ENCODE measurements around the gene FER. TPM values are rescaled to one million over a fixed set of nuclear protein-coding genes. Genes with fewer than 3 reads are reported as not detected.
"Not testable (repeated sequence)": the region's sequence is repeated elsewhere in the genome, so short reads cannot be mapped to it uniquely, and the experiment has no call there.

The FER gene
- total and polyA plus RNA-seq, 9 of the 15 experiments (the other 6 are each of a cell fraction or from before 2014, with no cell fraction given) = 6.7 to 18.2 (median 8.9) TPM

DNA sequence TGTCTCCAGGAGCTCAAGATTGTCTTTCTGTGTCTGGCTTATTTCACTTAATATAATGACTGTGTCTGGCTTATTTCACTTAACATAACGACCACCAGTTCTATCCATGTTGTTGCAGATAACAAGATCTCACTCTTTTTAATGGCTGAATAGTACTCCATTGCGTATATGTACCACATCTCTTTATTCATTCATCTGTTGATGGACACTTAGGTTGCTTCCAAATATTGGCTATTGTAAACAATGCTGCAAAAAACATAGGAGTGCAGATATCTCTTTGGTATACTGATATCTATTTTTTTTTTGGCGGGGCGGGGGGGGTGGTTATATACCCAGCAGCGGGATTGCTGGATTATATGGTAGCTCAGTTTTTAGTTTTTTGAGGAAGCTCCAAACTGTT lies 45.5 kb downstream of the FER start:
- TF ChIP-seq ZNF347 (CRISPR knock-in tag; IDR thresholded peaks at IDR 0.05; ENCODE audit: low read depth) = no peak
- TF ChIP-seq, protein P1, sequence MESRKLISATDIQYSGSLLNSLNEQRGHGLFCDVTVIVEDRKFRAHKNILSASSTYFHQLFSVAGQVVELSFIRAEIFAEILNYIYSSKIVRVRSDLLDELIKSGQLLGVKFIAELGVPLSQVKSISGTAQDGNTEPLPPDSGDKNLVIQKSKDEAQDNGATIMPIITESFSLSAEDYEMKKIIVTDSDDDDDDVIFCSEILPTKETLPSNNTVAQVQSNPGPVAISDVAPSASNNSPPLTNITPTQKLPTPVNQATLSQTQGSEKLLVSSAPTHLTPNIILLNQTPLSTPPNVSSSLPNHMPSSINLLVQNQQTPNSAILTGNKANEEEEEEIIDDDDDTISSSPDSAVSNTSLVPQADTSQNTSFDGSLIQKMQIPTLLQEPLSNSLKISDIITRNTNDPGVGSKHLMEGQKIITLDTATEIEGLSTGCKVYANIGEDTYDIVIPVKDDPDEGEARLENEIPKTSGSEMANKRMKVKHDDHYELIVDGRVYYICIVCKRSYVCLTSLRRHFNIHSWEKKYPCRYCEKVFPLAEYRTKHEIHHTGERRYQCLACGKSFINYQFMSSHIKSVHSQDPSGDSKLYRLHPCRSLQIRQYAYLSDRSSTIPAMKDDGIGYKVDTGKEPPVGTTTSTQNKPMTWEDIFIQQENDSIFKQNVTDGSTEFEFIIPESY (CRISPR knock-in tag; IDR thresholded peaks at IDR 0.05) = peak; percentile 51; the same call in 1 of the 2 replicates
- TF ChIP-seq ZNF146 (CRISPR knock-in tag; IDR thresholded peaks at IDR 0.05; ENCODE audit: unreplicated experiment) = peak; percentile 54
- Histone ChIP-seq H3K9me3 (replicated peaks; ENCODE audit: control insufficient read depth, insufficient read depth, low read depth, low read length) (no peaks in the 10 kb centered on the region), H3K79me2 (ENCODE audit: control insufficient read depth, insufficient read depth, low read length) (no peaks in the 10 kb centered on the region), H2AFZ (ENCODE audit: low read depth, low read length) (no peak overlapping the region), H3K27ac (ENCODE audit: extremely low read depth, low read depth, low read length) (no peak overlapping the region), H4K20me1 (replicated peaks; ENCODE audit: control insufficient read depth, insufficient read depth, low read length) (no peaks in the 10 kb centered on the region), H3K4me2 (ENCODE audit: insufficient read depth, low read length) (no peak overlapping the region), H3K36me3 (ENCODE audit: control insufficient read depth, insufficient read depth, low read length) (no peaks in the 10 kb centered on the region), H3K4me1 (replicated peaks in 1 of 2; ENCODE audit: control insufficient read depth in 2 of 2, insufficient read depth in 2 of 2, low read length in 2 of 2) (peaks cover 0 to under 1% of the 10 kb centered on the region in 2 experiments; a peak in 1 of 5 replicates), H3K4me3 (no peak overlapping the region), H3K9ac (ENCODE audit: insufficient read depth in 1 of 2, low read depth in 2 of 2, low read length in 2 of 2) (no peak overlapping the region), H3K9me1 (ENCODE audit: control insufficient read depth, insufficient read depth, low read length) (no peaks in the 10 kb centered on the region), H3K27me3 (ENCODE audit: control insufficient read depth in 2 of 2, insufficient read depth in 2 of 2, low read length in 2 of 2) (no peaks in the 10 kb centered on the region)
- intact Hi-C loops (cut with micrococcal nuclease) = no loop called here
- ChIA-PET CTCF (ENCODE audit: low intra/inter-chr PET ratio) (no interaction called here), POLR2A (interaction anchor here (1.0 to 1.1 kb wide), 3 partner anchors 25 to 411 kb away, joined by 3 to 4 read pairs (median 4); partner anchors contain the start of gene FBXL17)
- FAIRE-seq (no peak), ATAC-seq (no peak), DNase-seq (ENCODE audit: extremely low read depth in 1 of 4, low spot score in 3 of 4) (no peak)
- no TSS peak for BruUV-seq (replicated peaks)
- in situ Hi-C loops (cut with MboI) = no loop called here
- WGBS (ENCODE audit: insufficient coverage, low coverage, missing lambda C conversion rate) = 63% methylated on average over 5 of the region's 5 CpGs

DNA sequence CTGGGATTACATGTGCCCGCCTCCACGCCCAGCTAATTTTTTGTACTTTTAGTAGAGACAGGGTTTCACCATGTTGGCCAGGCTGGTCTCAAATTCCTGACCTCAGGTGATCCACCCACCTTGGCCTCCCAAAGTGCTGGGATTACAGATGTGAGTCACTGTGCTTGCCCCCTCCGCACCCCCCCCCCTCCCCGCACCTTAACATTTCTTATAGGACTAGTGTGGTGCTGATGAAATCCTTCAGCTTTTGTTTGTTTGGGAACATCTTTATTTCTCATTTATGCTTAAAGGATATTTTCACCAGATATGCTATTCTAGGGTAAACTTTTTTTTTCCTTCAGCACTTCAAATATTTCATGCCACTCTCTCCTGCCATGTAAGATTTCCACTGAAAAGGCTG lies 46.7 kb downstream of the FER start:
- H2AFZ ChIP-seq (ENCODE audit: low read depth, low read length); H3K4me2 ChIP-seq (ENCODE audit: insufficient read depth, low read length); DNase-seq (ENCODE audit: extremely low read depth in 1 of 4, low spot score in 3 of 4); H3K27me3 ChIP-seq (ENCODE audit: control insufficient read depth in 2 of 2, insufficient read depth in 2 of 2, low read length in 2 of 2); H3K36me3 ChIP-seq (ENCODE audit: control insufficient read depth, insufficient read depth, low read length); H3K4me1 ChIP-seq (replicated peaks in 1 of 2; ENCODE audit: control insufficient read depth in 2 of 2, insufficient read depth in 2 of 2, low read length in 2 of 2); H4K20me1 ChIP-seq (replicated peaks; ENCODE audit: control insufficient read depth, insufficient read depth, low read length); intact Hi-C loops (cut with micrococcal nuclease); H3K9me3 ChIP-seq (replicated peaks; ENCODE audit: control insufficient read depth, insufficient read depth, low read depth, low read length); H3K9ac ChIP-seq (ENCODE audit: insufficient read depth in 1 of 2, low read depth in 2 of 2, low read length in 2 of 2); FAIRE-seq; BruUV-seq (replicated peaks); in situ Hi-C loops (cut with MboI); ATAC-seq; H3K4me3 ChIP-seq; H3K79me2 ChIP-seq (ENCODE audit: control insufficient read depth, insufficient read depth, low read length); H3K27ac ChIP-seq (ENCODE audit: extremely low read depth, low read depth, low read length); H3K9me1 ChIP-seq (ENCODE audit: control insufficient read depth, insufficient read depth, low read length); POLR2A ChIA-PET; CTCF ChIA-PET (ENCODE audit: low intra/inter-chr PET ratio): not testable (repeated sequence)
- 68% methylated on average over 2 of the region's 4 CpGs for WGBS (ENCODE audit: insufficient coverage, low coverage, missing lambda C conversion rate)
